Activated CD4-positive, alpha-beta T cell treated with anti-CD3 and anti-CD28 coated beads, Interleukin-2, amount 10 ng/mL, durations not matched to agents 24 days and 14 days (primary cell): ENCODE measurements around the gene NUF2. TPM values are rescaled to one million over a fixed set of nuclear protein-coding genes. Genes with fewer than 3 reads are reported as not detected.
"Not testable (repeated sequence)": the region's sequence is repeated elsewhere in the genome, so short reads cannot be mapped to it uniquely, and the experiment has no call there.

Experiments
- DNase-seq: peaks from one replicate; pipeline ENCODE4 v3.0.0; 2022
- H3K27ac Mint-ChIP-seq: one replicate; pipeline ENCODE4 v1.8.0; 2022; ENCODE audit warnings: mild to moderate bottlenecking, mixed read lengths
- H3K27me3 Mint-ChIP-seq: one replicate; pipeline ENCODE4 v1.8.0; 2022; ENCODE audit warnings: mixed read lengths
- H3K36me3 Mint-ChIP-seq: one replicate; pipeline ENCODE4 v1.8.0; 2022; ENCODE audit warnings: low read depth, mild to moderate bottlenecking, mixed read lengths
- H3K4me1 Mint-ChIP-seq: one replicate; pipeline ENCODE4 v1.8.0; 2021; ENCODE audit warnings: mixed read lengths
- H3K4me3 Mint-ChIP-seq: one replicate; pipeline ENCODE4 v1.8.0; 2022; ENCODE audit warnings: mild to moderate bottlenecking, moderate library complexity, mixed read lengths
- H3K9me3 Mint-ChIP-seq: one replicate; pipeline ENCODE4 v1.8.0; 2021; ENCODE audit warnings: mixed read lengths
- intact Hi-C: fragments of 100-400 bp; cut with micrococcal nuclease; formaldehyde crosslinking; loops from one replicate; pipeline ENCODE4 v1.15.1; 2023
- total RNA-seq: library from RNA; stranded (reverse); gene quantifications from 2 replicates; pipeline ENCODE4 v1.2.3, GENCODE V29; 2022

Gene NUF2
- total RNA-seq, 1 donor from 2014 or later, result 41.9 TPM

DNA sequence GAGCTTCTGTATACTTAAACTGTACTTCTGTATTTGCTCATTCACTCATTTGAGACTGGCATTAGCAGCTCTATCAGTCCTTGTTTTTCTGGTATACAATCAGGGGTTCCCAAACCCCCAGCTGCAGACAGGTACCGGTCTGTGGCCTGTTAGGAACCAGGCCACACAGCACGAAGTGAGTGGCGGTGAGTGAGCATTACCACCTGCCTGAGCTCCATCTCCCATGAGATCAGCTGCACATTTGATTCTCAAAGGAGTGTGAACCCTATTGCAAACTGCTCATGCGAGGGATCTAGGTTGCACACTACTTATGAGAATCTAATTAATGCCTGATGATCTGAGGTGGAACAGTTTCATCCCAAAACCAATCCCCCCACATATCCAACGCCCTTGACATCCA is 18.2 kb upstream of the NUF2 start:
- no peak overlapping the region for H3K4me3 Mint-ChIP-seq
- H3K9me3 Mint-ChIP-seq, result no peaks in the 10 kb centered on the region
- intact Hi-C loops, result no loop called here
- peaks cover 2% of the 10 kb centered on the region for H3K4me1 Mint-ChIP-seq
- no peak overlapping the region for H3K27ac Mint-ChIP-seq
- H3K27me3 Mint-ChIP-seq, result no peaks in the 10 kb centered on the region
- no peak for DNase-seq
- H3K36me3 Mint-ChIP-seq, result peaks cover 20% of the 10 kb centered on the region

DNA sequence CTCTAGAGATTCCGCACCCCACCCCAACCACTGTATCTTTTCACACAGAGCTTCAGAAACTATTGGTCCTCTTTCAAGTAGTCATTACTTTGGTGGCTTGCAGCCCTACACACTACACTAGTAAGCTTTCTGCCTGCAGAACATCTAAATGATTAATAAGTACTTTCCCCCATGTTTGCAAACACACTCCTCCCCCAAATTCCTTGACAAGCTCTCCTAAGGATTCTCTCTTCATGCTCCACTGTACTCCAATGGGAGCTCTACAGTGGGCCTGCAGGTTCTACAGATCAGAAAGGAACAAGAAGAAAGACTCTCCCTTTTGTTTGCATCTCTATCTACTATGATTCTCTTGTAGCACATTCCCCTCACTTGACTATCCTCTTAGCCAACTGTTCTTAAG is 16.3 kb upstream of the NUF2 start:
- Mint-ChIP-seq H3K27ac (no peak overlapping the region), H3K9me3 (no peaks in the 10 kb centered on the region), H3K4me1 (peaks cover 2% of the 10 kb centered on the region), H3K27me3 (no peaks in the 10 kb centered on the region), H3K4me3 (no peak overlapping the region), H3K36me3 (peaks cover 20% of the 10 kb centered on the region)
- intact Hi-C loops, result no loop called here
- DNase-seq, result no peak

DNA sequence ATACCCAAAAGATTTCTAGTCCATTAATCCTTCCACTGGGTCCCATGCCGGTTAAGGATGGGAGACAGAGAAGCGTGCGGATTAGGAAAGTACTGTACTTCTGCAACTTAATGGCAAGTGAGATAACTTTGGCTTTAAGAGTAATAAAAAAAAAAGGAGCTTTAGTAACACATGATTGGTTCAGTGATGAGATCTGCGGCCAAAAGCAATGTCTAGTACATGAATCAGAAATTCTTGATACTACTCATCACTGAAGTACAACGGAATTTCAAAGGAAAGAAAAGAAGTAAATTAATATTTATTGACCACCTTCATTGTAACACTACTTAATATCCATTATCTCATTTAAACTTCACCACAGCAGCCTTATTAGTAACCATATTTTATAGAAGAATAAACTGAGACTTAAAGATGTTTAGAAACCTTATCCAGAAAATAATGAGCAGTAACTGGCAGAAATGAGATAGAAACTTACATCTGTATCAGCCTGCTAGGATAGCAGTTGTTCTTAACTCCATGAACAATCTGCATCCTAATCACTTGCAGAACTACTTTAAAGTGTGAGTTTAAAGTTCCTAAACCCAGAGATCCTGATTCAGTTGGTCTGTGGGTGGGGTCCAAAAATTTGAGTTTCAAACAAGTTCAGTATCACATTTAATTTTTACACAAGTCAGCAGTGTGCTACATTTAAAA is 14.1 kb upstream of the NUF2 start:
- H3K4me1 Mint-ChIP-seq, result peaks cover 2% of the 10 kb centered on the region
- H3K27ac Mint-ChIP-seq, result no peak overlapping the region
- no peak overlapping the region for H3K4me3 Mint-ChIP-seq
- no peaks in the 10 kb centered on the region for H3K27me3 Mint-ChIP-seq
- no peak for DNase-seq
- H3K36me3 Mint-ChIP-seq, result peaks cover 20% of the 10 kb centered on the region
- intact Hi-C loops, result no loop called here
- no peaks in the 10 kb centered on the region for H3K9me3 Mint-ChIP-seq

DNA sequence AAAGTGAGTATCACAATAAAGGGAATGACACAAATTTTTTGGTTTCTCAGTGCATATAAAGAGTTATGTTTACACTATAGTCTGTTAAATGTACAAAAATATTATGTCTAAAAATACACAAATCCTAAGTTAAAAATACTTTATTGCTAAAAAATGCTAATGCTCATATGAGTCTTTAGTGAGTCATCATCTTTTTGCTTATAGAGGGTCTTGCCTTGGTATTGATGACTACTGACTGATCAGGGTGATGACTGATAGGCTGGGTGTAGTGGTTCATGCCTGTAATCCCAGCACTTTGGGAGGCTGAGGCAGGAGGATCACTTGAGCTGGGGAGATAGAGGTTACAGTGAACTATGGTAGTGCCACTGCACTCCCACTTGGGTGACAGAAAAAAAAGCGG is 12.9 kb upstream of the NUF2 start:
- H3K27ac Mint-ChIP-seq, result no peak overlapping the region
- no peak for DNase-seq
- no peak overlapping the region for H3K4me3 Mint-ChIP-seq
- H3K9me3 Mint-ChIP-seq, result no peaks in the 10 kb centered on the region
- H3K4me1 Mint-ChIP-seq, result peaks cover 2% of the 10 kb centered on the region
- H3K36me3 Mint-ChIP-seq, result peaks cover 19% of the 10 kb centered on the region
- H3K27me3 Mint-ChIP-seq, result no peaks in the 10 kb centered on the region
- intact Hi-C loops, result no loop called here

DNA sequence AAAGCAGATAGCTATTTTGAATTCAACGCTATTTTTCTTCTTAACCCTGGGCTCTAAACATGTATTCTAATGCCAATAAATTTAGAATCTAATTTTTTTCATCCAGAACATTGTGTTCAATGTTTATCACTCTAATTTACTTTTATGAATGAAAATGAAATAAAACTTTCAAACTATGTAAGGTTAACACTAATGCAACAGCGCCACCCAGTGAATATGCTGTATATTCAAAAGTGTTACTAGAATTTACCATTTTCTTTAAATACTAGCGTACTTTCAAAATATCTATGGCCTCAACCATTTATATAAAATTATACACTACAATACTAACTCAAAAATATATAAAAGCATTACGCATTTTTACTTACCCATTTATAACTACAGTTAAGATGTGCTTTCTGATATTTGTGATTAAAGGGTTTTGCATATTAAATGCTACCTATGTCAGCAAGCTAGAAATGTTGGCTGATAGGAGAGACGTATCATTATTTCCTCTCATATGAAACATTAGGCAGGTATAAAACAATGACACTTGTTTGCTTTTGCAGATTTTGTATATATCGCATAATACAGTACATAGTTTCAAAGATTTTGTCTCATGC is 5.9 kb upstream of the NUF2 start:
- H3K27me3 Mint-ChIP-seq, result no peaks in the 10 kb centered on the region
- H3K27ac Mint-ChIP-seq, result no peak overlapping the region
- intact Hi-C loops, result loop anchor here (1.0 kb wide), 2 partner anchors 245 to 463 kb away; no protein-coding TSS in a partner anchor
- peaks cover 2% of the 10 kb centered on the region for H3K4me1 Mint-ChIP-seq
- peak; percentile 84 for DNase-seq
- H3K4me3 Mint-ChIP-seq, result no peak overlapping the region
- H3K9me3 Mint-ChIP-seq, result no peaks in the 10 kb centered on the region
- H3K36me3 Mint-ChIP-seq, result peaks cover 5% of the 10 kb centered on the region

DNA sequence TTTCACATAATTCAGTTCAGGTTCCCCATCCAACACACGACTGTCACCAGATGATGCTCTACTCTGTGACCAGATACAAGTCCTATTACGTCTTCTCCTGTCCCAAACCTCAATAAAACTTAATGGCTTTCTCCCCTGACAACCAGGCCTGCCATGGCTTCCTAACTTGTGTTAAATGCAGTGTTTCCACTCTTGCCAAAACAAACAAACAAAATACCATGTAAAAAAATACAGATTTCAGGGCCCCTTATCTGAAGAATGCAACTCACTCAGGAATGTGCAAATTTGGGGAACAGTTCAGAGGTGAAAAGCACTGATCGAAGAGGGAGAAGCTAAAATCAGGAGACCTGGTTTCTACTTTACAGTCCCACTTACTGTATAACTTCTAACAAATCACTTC is 863 bp upstream of the NUF2 start:
- peak; percentile 59 for DNase-seq
- H3K36me3 Mint-ChIP-seq, result peaks cover 9% of the 10 kb centered on the region
- H3K4me1 Mint-ChIP-seq, result peaks cover 33% of the 10 kb centered on the region
- peak overlapping the region; percentile 94 for H3K27ac Mint-ChIP-seq
- H3K27me3 Mint-ChIP-seq, result no peaks in the 10 kb centered on the region
- H3K4me3 Mint-ChIP-seq, result peak overlapping the region; percentile 90
- intact Hi-C loops, result loop anchor here (5.0 kb wide), 2 partner anchors 759 to 824 kb away; partner anchors contain the start of genes UAP1 and UHMK1
- no peaks in the 10 kb centered on the region for H3K9me3 Mint-ChIP-seq

DNA sequence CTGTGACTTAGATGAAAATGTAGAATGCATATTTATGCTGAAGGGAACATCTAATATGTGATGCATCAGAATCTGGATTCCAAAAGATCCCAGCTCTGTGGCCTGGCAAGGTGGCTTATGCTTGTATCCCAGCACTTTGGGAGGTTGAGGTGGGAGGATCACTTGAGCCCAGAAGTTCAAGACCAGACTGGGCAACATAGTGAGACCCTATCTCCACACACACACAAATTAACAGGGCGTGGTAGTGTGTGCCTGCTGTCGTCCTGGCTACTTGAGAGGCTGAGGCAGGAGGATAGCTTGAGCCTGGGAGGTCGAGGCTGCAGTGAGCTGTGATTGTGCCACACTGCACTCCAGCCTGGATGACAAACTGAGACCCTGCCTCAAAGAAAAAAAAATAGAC is 1.6 kb downstream of the NUF2 start:
- intact Hi-C loops, result loop anchor here (5.0 kb wide), 2 partner anchors 761 to 826 kb away; partner anchors contain the start of genes UAP1 and UHMK1
- not testable (repeated sequence) for H3K27me3 Mint-ChIP-seq, DNase-seq, H3K9me3 Mint-ChIP-seq
- peaks cover 16% of the 10 kb centered on the region for H3K36me3 Mint-ChIP-seq
- peak overlapping the region; percentile 90 for H3K4me3 Mint-ChIP-seq
- peaks cover 36% of the 10 kb centered on the region for H3K4me1 Mint-ChIP-seq
- peak overlapping the region; percentile 94 for H3K27ac Mint-ChIP-seq

DNA sequence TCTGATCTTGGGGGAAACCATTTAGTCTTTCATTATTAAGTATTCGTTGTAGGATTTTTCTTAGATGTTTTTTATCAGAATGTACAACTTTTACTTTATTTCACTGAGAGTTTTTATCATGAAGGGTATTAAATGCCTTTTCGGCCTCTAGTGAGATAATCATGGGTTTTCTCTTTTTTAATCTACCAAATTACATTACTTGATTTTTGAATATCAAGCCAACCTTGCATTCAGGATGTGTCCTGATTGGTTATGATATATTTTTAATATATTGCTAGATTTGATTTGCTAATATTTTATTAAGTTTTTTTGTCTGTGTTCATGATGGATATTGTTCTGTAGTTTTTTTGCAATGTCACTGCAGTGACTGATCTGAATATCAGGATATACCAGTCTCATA is 9.4 kb downstream of the NUF2 start:
- Mint-ChIP-seq H3K9me3 (no peaks in the 10 kb centered on the region), H3K36me3 (peaks cover 64% of the 10 kb centered on the region)

DNA sequence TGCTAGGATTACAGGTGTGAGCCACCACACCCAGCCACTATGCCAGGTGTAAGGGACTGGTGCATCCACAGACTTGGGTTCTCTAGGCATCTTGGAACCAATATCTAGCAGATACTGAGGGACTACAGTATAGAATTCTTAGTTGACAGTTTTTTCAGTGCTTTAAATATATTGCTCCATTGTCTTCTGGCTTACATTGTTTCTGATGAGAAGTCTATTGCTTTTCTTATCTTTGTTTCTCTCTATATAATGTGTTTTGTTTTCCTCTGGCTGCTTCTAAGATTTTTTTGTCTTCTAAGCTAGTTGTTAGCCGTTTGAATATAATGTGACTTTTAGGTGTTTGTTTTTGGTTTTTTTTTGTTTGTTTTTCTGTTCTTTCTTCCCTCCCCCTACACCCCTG is 13.5 kb downstream of the NUF2 start:
- no peak overlapping the region for H3K4me3 Mint-ChIP-seq
- H3K9me3 Mint-ChIP-seq, result no peaks in the 10 kb centered on the region
- DNase-seq, result no peak
- no peak overlapping the region for H3K27ac Mint-ChIP-seq
- intact Hi-C loops, result no loop called here
- no peaks in the 10 kb centered on the region for H3K27me3 Mint-ChIP-seq
- peaks cover 68% of the 10 kb centered on the region for H3K36me3 Mint-ChIP-seq
- peaks cover 8% of the 10 kb centered on the region for H3K4me1 Mint-ChIP-seq

More for the DNA sequence above, 9.4 kb downstream of the NUF2 start:
- Mint-ChIP-seq H3K4me1 (peaks cover 18% of the 10 kb centered on the region), H3K4me3 (no peak overlapping the region), H3K27ac (no peak overlapping the region), H3K27me3 (no peaks in the 10 kb centered on the region)
- intact Hi-C loops, result no loop called here
- no peak for DNase-seq

DNA sequence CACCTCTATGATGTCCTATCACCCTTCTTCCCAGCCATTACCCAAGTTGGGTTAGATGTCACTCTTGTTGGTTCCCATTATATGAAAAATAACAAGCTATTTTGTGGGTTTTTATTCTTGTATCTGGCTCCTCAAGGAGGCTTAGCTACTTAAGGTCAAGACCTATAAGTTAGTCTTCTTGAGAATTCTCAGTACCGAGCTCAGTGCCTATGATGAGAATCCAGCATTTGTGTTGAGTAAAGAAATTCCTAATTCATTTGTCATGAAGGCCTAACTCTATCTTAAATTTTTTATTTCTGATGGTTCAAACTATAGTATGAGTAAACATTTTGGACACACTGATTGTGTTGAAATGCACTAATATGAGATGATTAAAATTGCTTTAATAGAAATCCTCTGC is 15.9 kb downstream of the NUF2 start:
- H3K4me3 Mint-ChIP-seq, result no peak overlapping the region
- no peaks in the 10 kb centered on the region for H3K27me3 Mint-ChIP-seq
- H3K9me3 Mint-ChIP-seq, result no peaks in the 10 kb centered on the region
- H3K4me1 Mint-ChIP-seq, result peaks cover 4% of the 10 kb centered on the region
- H3K27ac Mint-ChIP-seq, result no peak overlapping the region
- intact Hi-C loops, result no loop called here
- no peak for DNase-seq
- peaks cover 51% of the 10 kb centered on the region for H3K36me3 Mint-ChIP-seq

DNA sequence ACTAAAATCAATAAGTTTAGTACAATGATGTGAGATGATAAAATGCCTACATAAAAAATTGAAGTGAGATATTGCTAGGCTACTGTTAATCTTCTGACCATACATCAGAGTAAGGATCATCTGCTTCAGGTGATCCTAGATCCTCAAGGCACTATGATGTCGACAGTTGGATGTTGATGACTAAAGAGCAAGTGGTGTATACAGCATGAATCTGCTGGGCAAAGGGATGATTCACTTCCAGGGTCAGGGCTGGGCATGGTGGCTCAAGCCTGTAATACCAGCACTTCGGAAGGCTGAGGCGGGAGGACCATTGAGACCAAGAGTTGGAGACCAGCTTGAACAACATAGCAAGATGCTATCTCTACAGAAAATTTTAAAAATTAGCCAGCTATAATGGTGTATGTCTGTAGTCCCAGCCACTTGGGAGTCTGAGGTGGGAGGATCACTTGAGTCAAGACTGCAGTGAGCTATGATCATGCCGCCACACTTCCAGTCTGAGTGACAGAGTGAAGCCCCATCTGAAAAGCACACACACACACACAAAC is 24.6 kb downstream of the NUF2 start:
- Mint-ChIP-seq H3K4me3 (no peak overlapping the region), H3K36me3 (peaks cover 49% of the 10 kb centered on the region), H3K27me3 (no peaks in the 10 kb centered on the region), H3K27ac (no peak overlapping the region), H3K4me1 (peaks cover 2% of the 10 kb centered on the region), H3K9me3 (no peaks in the 10 kb centered on the region)
- DNase-seq, result no peak
- intact Hi-C loops, result no loop called here

DNA sequence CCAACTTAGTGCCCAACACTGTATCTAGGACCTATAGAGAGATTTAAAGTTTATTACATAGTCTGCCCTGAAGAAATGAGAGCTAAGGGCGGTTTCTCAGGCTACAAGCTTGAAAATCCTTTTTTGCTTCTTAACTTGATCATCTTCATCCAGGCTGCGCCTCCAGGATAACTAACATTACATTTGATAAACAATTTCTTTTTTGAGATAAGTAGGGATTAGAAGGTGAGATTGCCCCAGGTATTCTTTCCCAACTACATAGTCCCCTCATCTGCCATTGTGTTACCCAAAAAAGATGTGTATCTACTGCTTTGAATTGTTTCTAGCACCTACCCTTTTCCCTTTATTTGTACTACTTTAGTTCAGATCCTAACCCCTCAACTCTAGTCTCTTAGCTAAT is 25.4 kb downstream of the NUF2 start:
- Mint-ChIP-seq H3K4me1 (peaks cover 2% of the 10 kb centered on the region), H3K27me3 (no peaks in the 10 kb centered on the region), H3K27ac (peak overlapping the region; percentile 45), H3K36me3 (peaks cover 52% of the 10 kb centered on the region), H3K4me3 (no peak overlapping the region), H3K9me3 (no peaks in the 10 kb centered on the region)
- intact Hi-C loops, result no loop called here
- DNase-seq, result no peak

DNA sequence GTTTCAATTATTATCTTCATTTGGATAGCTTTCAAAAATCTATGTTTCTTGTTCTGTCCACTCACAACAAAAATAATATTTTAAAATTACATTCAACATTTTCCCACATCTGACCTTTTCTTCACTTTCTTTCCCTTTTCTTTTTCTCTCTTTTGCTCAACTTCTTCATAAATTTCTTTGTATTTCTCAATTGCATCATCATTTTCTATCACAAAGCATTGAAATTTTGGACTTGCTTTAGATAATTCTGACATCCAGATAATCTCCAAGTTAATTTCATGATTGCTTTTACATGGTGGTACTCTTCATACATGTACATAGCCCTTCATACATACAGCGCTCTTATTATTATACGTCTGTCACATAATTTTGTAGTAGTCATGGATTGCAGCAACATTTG is 30.2 kb downstream of the NUF2 start:
- H3K4me3 Mint-ChIP-seq, result no peak overlapping the region
- intact Hi-C loops, result no loop called here

DNA sequence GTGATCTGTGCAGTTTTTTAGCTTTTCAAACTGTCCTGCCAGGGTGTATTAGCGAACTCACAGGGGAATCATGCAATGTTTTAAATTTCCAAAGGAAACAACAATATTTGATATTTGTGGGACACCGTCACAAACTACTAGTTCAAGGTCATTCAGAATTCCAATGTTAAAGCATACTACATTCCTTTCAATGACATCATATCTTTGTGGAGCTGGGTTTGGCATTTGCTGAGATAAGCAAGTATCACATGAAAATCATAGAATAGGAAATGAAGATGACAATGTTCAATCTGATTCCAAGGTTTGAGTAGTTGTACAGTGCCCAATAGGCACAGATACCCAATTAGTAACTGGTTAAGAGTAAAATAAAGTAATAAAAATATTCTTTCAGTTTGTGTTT is 35.6 kb downstream of the NUF2 start:
- H3K9me3 Mint-ChIP-seq, result no peaks in the 10 kb centered on the region
- H3K36me3 Mint-ChIP-seq, result peaks cover 11% of the 10 kb centered on the region
- intact Hi-C loops, result no loop called here
- peaks cover 8% of the 10 kb centered on the region for H3K27me3 Mint-ChIP-seq
- H3K4me1 Mint-ChIP-seq, result peaks cover 2% of the 10 kb centered on the region
- H3K27ac Mint-ChIP-seq, result no peak overlapping the region
- DNase-seq, result no peak
- no peak overlapping the region for H3K4me3 Mint-ChIP-seq

More for the DNA sequence above, 30.2 kb downstream of the NUF2 start:
- Mint-ChIP-seq H3K4me1 (no peaks in the 10 kb centered on the region), H3K36me3 (peaks cover 39% of the 10 kb centered on the region), H3K27ac (no peak overlapping the region), H3K27me3 (no peaks in the 10 kb centered on the region), H3K9me3 (no peaks in the 10 kb centered on the region)
- no peak for DNase-seq
